HepG2 (cell line): ENCODE measurements around the gene F2RL3. TPM values are rescaled to one million over a fixed set of nuclear protein-coding genes. Genes with fewer than 3 reads are reported as not detected.

Source experiments
- ATAC-seq: fragments of 200-7000 bp; cut with Tn5 transposase; 3 replicates; pipeline ENCODE4 v1.9.1; 2020; ENCODE audit warnings: mild to moderate bottlenecking, moderate library complexity
- BruUV-seq: library from RNA; stranded (reverse); fragments of 400-500 nt; replicated peaks from 2 replicates; lab custom pipeline; 2021; lab: Mats Ljungman, UMichigan
- CTCF ChIA-PET: fragments of 300-600 bp; formaldehyde crosslinking; extraction: SDS; loops from one replicate; lab custom pipeline; 2021; ENCODE audit warnings: low total read pairs, inconsistent platforms, low intra/inter-chr PET ratio; lab: Yijun Ruan, JAX
- POLR2A ChIA-PET: fragments of 350-600 bp; sonication (Branson Sonifier 250); formaldehyde crosslinking; loops from one replicate; lab custom pipeline; 2020; ENCODE audit warnings: antibody characterized with exemption, inconsistent platforms; lab: Yijun Ruan, JAX
- DNase-seq: peaks from one replicate; pipeline ENCODE4 v3.0.0-alpha.2; 2015; ENCODE audit warnings: low spot score
- FAIRE-seq: peaks from 3 replicates; lab custom pipeline; 2011; peaks lifted over from hg19 to GRCh38; lab: Jason Lieb, UNC
- H2AFZ ChIP-seq: one replicate; pipeline ENCODE4 v1.6.1; 2011; ENCODE audit warnings: low read length, inconsistent platforms
- H3K27ac ChIP-seq: fragments of 300-600 bp; 3 replicates; pipeline ENCODE4 v1.8.0; 2011; ENCODE audit warnings: mixed run types, mild to moderate bottlenecking, mixed read lengths, low read length, inconsistent platforms; ENCODE audit not compliant: insufficient read depth; ENCODE audit errors: extremely low read length
- H3K27me3 ChIP-seq, 2 experiments: fragments of 200-600 bp in 1 of 2; 2 replicates in 1 of 2; 3 replicates in 1 of 2; pipeline versions ENCODE4 v1.6.0 to v1.8.0; 2011; ENCODE audit warnings: low read length in 2 of 2, mild to moderate bottlenecking in 2 of 2, moderate library complexity in 2 of 2, inconsistent platforms in 1 of 2; ENCODE audit not compliant: insufficient read depth in 2 of 2, control insufficient read depth in 1 of 2
- H3K36me3 ChIP-seq, 2 experiments: fragments of 200-600 bp in 1 of 2; replicated peaks in 1 of 2; 2 replicates in 1 of 2; 3 replicates in 1 of 2; pipeline versions ENCODE4 v1.5.1 to v1.8.0; 2011; ENCODE audit warnings: low read length in 2 of 2, inconsistent platforms in 1 of 2; ENCODE audit not compliant: insufficient read depth in 2 of 2, control insufficient read depth in 1 of 2
- H3K4me1 ChIP-seq: 2 replicates; pipeline ENCODE4 v1.5.1; 2012; ENCODE audit warnings: low read length, inconsistent platforms; ENCODE audit not compliant: insufficient read depth
- H3K4me2 ChIP-seq: 2 replicates; pipeline ENCODE4 v1.6.0; 2011; ENCODE audit warnings: low read depth, low read length, inconsistent platforms
- H3K4me3 ChIP-seq, 3 experiments: fragments of 200-600 bp in 1 of 3; sonication (generic), shearing (Covaris generic) in 1 of 3; replicated peaks in 1 of 3; 2 replicates each; pipeline ENCODE4 v1.5.1; 2011 to 2016; ENCODE audit warnings: low read length in 3 of 3, inconsistent platforms in 2 of 3, low read depth in 2 of 3, mild to moderate bottlenecking in 2 of 3, control low read depth in 1 of 3, mixed read lengths in 1 of 3; ENCODE audit not compliant: insufficient read depth in 1 of 3
- H3K79me2 ChIP-seq: one replicate; pipeline ENCODE4 v1.6.1; 2011; ENCODE audit warnings: low read length, inconsistent platforms; ENCODE audit not compliant: insufficient read depth
- H3K9ac ChIP-seq: 2 replicates; pipeline ENCODE4 v1.6.0; 2011; ENCODE audit warnings: mild to moderate bottlenecking, low read depth, low read length, inconsistent platforms; ENCODE audit not compliant: insufficient read depth
- H3K9me3 ChIP-seq: 2 replicates; pipeline ENCODE4 v1.5.1; 2012; ENCODE audit warnings: mild to moderate bottlenecking, low read length
- H4K20me1 ChIP-seq: 2 replicates; pipeline ENCODE4 v1.6.0; 2011; ENCODE audit warnings: inconsistent platforms, mild to moderate bottlenecking, low read length, moderate library complexity; ENCODE audit not compliant: insufficient read depth
- FOXC1 ChIP-seq: sonication (generic); formaldehyde crosslinking; IDR thresholded peaks from 2 replicates; pipeline ENCODE4 v1.8.0; 2022; ENCODE audit warnings: mild to moderate bottlenecking, missing genetic modification reagents, borderline replicate concordance
- PTBP1 ChIP-seq: fragments of 200-400 bp; formaldehyde crosslinking; IDR thresholded peaks from 2 replicates; pipeline ENCODE4 v1.6.1; 2018; ENCODE audit warnings: low read length, low read depth; ENCODE audit not compliant: poor library complexity, severe bottlenecking
- ZBTB37 ChIP-seq: sonication (generic); formaldehyde crosslinking; IDR thresholded peaks from 2 replicates; pipeline ENCODE4 v1.4.0; 2020; ENCODE audit warnings: mild to moderate bottlenecking, missing genetic modification reagents
- ZNF510 ChIP-seq: sonication (generic); formaldehyde crosslinking; IDR thresholded peaks from 2 replicates; pipeline ENCODE4 v1.4.0; 2020; ENCODE audit warnings: low read depth, mild to moderate bottlenecking, missing genetic modification reagents
- WGBS: methylation state at CpG from one replicate; pipeline ENCODE4 v1.1.6; 2017; ENCODE audit warnings: low lambda C conversion rate; 5-methylcytosine and 5-hydroxymethylcytosine counted together
- in situ Hi-C: cut with HindIII; loops from 2 replicates; pipeline ENCODE4 v1.10.0; 2017; ENCODE audit warnings: low pct_unique_long_range_greater_than_20kb; ENCODE audit not compliant: extremely low pct_ligation_motif_present
- intact Hi-C: fragments of 100-400 bp; cut with micrococcal nuclease; formaldehyde crosslinking; loops from one replicate; pipeline ENCODE4 v1.10.0; 2022; ENCODE audit not compliant: unreplicated experiment
- polyA plus RNA-seq, 8 experiments: library from polyadenylated mRNA; depleted of rRNA in 3 of 8; stranded (reverse) in 7 of 8; unstranded in 1 of 8; fragments of >200 nt; fragmentation: Illumina TruSeq in 4 of 8; extraction: Trizol in 4 of 8; gene quantifications; 2 replicates each; pipeline versions ENCODE4 v1.2.1 to v1.2.3, GENCODE V29; 2011 to 2016; ENCODE audit warnings: low read depth in 4 of 8, missing spikeins in 1 of 8, mixed read lengths in 1 of 8; ENCODE audit not compliant: insufficient read depth in 1 of 8
- total RNA-seq, 5 experiments: library from RNA; depleted of rRNA; stranded (reverse); fragments of >200 nt; fragmentation: Illumina TruSeq; extraction: Trizol; gene quantifications; 2 replicates each; pipeline ENCODE4 v1.2.3, GENCODE V29; 2016; ENCODE audit warnings: low read depth in 1 of 5
- TF ChIP-seq, protein P1 (sequence below): sonication (generic); formaldehyde crosslinking; conservative IDR thresholded peaks from 2 replicates; pipeline ENCODE4 v1.8.0; 2022; ENCODE audit warnings: mild to moderate bottlenecking, moderate library complexity, missing genetic modification reagents
- TF ChIP-seq, protein P2 (sequence below): fragments of 450-650 bp; IDR thresholded peaks from 2 replicates; pipeline ENCODE4 v1.6.1; 2017; ENCODE audit warnings: mild to moderate bottlenecking

The F2RL3 gene
- total and polyA plus RNA-seq, 2 of the 13 experiments (the other 11 are each of a cell fraction or from before 2014, with no cell fraction given) = not detected

GRCh38 chr19:16873594-16873993 lies 15.2 kb upstream of the F2RL3 start:
- Histone ChIP-seq H3K27me3 (no peaks in the 10 kb centered on the region), H3K4me2 (no peak overlapping the region), H3K4me1 (no peaks in the 10 kb centered on the region), H3K36me3 (peaks cover 21 to 61% of the 10 kb centered on the region in 2 experiments; a peak in 4 of 5 replicates), H3K79me2 (peaks cover 8% of the 10 kb centered on the region), H2AFZ (no peak overlapping the region), H3K4me3 (no peak overlapping the region), H4K20me1 (no peaks in the 10 kb centered on the region), H3K27ac (no peak overlapping the region), H3K9ac (no peak overlapping the region), H3K9me3 (no peaks in the 10 kb centered on the region)
- DNase-seq = no peak
- ChIA-PET POLR2A (no interaction called here), CTCF (no interaction called here)
- WGBS = 100% methylated on average over 3 of the region's 3 CpGs
- intact Hi-C loops = no loop called here
- TF ChIP-seq, protein P1, sequence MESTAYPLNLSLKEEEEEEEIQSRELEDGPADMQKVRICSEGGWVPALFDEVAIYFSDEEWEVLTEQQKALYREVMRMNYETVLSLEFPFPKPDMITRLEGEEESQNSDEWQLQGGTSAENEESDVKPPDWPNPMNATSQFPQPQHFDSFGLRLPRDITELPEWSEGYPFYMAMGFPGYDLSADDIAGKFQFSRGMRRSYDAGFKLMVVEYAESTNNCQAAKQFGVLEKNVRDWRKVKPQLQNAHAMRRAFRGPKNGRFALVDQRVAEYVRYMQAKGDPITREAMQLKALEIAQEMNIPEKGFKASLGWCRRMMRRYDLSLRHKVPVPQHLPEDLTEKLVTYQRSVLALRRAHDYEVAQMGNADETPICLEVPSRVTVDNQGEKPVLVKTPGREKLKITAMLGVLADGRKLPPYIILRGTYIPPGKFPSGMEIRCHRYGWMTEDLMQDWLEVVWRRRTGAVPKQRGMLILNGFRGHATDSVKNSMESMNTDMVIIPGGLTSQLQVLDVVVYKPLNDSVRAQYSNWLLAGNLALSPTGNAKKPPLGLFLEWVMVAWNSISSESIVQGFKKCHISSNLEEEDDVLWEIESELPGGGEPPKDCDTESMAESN = no peak
- BruUV-seq = no TSS peak
- ATAC-seq = no peak
- FAIRE-seq = no peak
- in situ Hi-C loops = no loop called here

GRCh38 chr19:16874250-16874977 lies 14.4 kb upstream of the F2RL3 start:
- Histone ChIP-seq H2AFZ (no peak overlapping the region), H4K20me1 (no peaks in the 10 kb centered on the region), H3K9me3 (no peaks in the 10 kb centered on the region), H3K36me3 (peaks cover 22 to 55% of the 10 kb centered on the region in 2 experiments; a peak in 4 of 5 replicates), H3K4me3 (no peak overlapping the region), H3K27ac (no peak overlapping the region), H3K27me3 (no peaks in the 10 kb centered on the region), H3K4me2 (no peak overlapping the region), H3K9ac (no peak overlapping the region), H3K4me1 (no peaks in the 10 kb centered on the region), H3K79me2 (peaks cover 8% of the 10 kb centered on the region)
- no TSS peak for BruUV-seq
- WGBS = 86% methylated on average over 1 of the region's 1 CpG
- intact Hi-C loops = no loop called here
- TF ChIP-seq ZBTB37 = 0 out of 2 replicates have a peak, but pooled peaks have one; percentile 28
- TF ChIP-seq ZNF510 = no peak
- TF ChIP-seq, protein P2, sequence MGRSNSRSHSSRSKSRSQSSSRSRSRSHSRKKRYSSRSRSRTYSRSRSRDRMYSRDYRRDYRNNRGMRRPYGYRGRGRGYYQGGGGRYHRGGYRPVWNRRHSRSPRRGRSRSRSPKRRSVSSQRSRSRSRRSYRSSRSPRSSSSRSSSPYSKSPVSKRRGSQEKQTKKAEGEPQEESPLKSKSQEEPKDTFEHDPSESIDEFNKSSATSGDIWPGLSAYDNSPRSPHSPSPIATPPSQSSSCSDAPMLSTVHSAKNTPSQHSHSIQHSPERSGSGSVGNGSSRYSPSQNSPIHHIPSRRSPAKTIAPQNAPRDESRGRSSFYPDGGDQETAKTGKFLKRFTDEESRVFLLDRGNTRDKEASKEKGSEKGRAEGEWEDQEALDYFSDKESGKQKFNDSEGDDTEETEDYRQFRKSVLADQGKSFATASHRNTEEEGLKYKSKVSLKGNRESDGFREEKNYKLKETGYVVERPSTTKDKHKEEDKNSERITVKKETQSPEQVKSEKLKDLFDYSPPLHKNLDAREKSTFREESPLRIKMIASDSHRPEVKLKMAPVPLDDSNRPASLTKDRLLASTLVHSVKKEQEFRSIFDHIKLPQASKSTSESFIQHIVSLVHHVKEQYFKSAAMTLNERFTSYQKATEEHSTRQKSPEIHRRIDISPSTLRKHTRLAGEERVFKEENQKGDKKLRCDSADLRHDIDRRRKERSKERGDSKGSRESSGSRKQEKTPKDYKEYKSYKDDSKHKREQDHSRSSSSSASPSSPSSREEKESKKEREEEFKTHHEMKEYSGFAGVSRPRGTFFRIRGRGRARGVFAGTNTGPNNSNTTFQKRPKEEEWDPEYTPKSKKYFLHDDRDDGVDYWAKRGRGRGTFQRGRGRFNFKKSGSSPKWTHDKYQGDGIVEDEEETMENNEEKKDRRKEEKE = no peak
- no peak for TF ChIP-seq FOXC1
- TF ChIP-seq PTBP1 = no peak
- ChIA-PET POLR2A (no interaction called here), CTCF (no interaction called here)
- FAIRE-seq (peak; percentile 56), ATAC-seq (no peak), DNase-seq (no peak)
- in situ Hi-C loops = no loop called here
